Prostate gland (tissue), 2 donors: ENCODE data around the gene PAX8.

ENCODE experiments used
- POLR2A ChIP-seq: fragments of 450-650 bp; IDR thresholded peaks from one replicate; pipeline ENCODE4 v1.6.1; 2016; ENCODE audit warnings: antibody characterized with exemption, mild to moderate bottlenecking
- TF ChIP-seq, protein P1 (sequence below), 4 experiments: fragments of 200-600 bp in 2 of 4; fragments of 450-650 bp in 2 of 4; sonication (generic) in 2 of 4; IDR thresholded peaks; 1 replicate in 3 of 4; 2 replicates in 1 of 4; pipeline ENCODE4 v1.5.1; 2016 to 2019; ENCODE audit warnings: antibody characterized with exemption in 4 of 4, mild to moderate bottlenecking in 2 of 4, moderate library complexity in 2 of 4

DNA sequence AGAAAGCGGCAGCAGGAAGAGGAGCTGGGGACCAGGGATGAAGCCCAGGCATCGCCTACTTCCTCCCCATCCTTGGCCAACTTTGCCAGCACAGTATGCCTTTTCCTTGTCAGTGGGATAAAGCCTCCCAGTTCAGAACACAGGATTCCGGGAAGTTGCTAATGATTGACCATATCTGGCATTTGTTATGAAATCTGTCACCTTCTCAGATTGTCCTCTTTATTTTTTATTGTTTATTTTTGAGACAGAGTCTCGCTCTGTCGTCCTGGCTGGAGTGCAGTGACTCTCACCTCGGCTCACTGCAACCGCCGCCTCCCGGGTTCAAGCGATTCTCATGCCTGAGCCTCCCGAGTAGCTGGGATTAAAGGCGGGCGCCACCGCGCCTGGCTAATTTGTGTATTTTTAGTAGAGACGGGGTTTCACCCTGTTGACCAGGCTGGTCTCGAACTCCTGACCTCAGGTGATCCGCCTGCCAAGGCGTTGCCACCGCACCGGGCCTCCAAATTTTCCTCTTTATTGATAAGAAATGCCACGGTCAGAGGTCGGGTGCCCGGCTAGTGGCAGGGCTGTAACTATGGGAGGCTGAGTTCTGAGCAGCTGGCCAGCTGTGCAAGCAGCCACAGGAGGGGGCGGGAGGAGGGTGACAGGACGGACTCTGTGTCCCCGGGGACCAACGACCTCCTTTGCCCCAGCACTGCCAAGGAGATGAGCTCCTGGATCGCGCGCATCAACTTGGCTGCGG is 80.5 kb downstream of the PAX8 start:
- TF ChIP-seq, protein P1, sequence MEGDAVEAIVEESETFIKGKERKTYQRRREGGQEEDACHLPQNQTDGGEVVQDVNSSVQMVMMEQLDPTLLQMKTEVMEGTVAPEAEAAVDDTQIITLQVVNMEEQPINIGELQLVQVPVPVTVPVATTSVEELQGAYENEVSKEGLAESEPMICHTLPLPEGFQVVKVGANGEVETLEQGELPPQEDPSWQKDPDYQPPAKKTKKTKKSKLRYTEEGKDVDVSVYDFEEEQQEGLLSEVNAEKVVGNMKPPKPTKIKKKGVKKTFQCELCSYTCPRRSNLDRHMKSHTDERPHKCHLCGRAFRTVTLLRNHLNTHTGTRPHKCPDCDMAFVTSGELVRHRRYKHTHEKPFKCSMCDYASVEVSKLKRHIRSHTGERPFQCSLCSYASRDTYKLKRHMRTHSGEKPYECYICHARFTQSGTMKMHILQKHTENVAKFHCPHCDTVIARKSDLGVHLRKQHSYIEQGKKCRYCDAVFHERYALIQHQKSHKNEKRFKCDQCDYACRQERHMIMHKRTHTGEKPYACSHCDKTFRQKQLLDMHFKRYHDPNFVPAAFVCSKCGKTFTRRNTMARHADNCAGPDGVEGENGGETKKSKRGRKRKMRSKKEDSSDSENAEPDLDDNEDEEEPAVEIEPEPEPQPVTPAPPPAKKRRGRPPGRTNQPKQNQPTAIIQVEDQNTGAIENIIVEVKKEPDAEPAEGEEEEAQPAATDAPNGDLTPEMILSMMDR (IDR thresholded peaks at IDR 0.05) = no peak
- TF ChIP-seq POLR2A = no peak
